HG03439 (cell line): ENCODE measurements around the gene MYOF.

ENCODE experiments used
- ATAC-seq: cut with Tn5 transposase; IDR thresholded peaks from one replicate; pipeline ENCODE4 v1.9.1; 2021; ENCODE audit warnings: mild to moderate bottlenecking, moderate library complexity; ENCODE audit not compliant: unreplicated experiment

Gene MYOF

DNA sequence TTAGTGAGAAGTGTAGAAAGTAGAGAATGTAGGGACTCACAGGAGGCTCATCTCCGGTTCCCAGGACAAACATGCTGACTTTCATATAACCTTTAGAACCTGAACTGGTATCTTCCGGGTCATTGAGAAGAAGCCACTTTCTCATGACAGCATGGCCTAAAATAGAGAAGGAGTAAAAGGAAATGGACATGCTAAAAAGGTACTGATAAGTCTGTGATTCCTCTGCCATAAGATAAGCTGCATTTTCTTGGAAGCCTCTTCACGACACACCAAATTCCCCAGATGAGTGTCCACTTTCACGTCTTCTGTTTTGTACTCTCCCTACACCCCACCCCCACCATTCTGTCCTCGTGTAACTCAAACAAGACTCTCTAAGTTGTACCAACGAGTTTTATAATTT, 79.9 kb downstream of the MYOF start:
- ATAC-seq, result no peak

DNA sequence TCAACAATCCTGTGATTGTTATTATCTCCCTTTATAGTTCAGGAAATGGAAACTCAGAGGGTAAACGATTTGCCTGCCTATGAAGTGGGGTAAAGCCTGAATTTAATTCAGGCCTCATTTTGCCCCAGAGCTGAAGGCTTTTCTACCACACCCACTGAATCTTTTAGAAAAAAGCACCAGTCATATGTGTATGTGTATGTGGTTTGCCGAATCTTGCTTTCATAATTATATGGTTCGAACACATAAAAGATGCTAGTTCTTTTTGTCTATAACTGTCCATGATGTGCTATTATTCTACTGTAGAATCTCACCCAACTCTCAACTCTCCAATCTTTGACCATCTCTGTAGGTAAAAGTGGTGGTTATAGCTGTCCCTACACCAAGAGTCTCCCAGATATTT, 83.6 kb downstream of the MYOF start:
- no peak for ATAC-seq

DNA sequence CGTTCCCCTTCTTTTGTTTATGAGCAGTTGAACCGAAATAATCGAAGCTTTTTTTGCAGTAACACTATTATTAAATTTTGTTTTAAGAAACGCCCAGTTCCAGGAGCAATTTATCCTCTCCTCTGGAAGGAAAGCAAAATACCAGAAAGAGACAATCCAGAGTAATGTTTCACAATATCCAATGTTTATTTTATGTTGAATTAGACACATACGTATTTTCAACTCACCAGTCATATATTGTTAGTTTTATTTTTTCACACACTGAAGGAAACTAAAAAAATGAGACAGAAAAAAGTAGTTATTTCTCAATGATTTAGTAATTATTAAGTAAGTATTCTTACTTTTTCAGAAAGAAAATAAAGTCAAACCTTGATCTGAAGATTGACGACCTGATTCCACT, 85.1 kb downstream of the MYOF start:
- ATAC-seq, result no peak

DNA sequence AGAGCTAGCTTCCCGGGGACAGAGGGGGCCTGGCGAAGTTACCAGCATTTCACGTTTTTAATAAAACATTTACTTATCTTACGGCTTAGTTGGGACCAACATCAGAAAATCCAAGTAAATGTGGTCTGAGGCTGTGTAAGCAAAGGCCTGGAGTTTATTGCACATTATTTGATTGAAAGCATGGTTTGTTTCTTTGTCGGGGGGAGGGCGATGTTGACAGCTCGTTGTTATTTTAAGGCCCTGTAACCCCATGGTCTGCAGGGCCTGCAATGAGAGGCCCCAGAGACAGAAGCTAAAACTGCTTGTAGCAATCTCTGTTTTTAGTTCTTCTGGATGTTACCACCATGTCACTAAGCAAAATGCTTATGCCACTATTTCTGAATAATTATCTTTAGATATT, 88.9 kb downstream of the MYOF start:
- ATAC-seq, result no peak

DNA sequence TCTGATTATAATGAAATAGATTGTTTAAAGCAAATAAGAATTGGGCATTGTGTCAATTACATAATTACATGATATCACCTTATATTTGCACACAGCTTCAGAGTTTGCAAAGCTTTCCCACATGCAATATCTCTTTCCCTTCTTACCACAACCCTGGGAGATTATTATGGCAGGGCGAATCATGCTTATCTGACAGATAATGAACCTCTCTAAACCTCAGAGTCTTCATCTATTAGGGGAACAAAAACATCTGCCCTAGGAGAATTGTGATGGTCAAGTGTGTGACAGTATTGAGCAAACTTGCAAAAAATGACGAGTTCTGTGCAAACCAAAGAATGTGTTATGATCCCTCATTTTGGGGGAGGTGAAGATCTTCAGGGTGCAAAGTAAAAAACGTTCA, 90.0 kb downstream of the MYOF start:
- ATAC-seq, result no peak

DNA sequence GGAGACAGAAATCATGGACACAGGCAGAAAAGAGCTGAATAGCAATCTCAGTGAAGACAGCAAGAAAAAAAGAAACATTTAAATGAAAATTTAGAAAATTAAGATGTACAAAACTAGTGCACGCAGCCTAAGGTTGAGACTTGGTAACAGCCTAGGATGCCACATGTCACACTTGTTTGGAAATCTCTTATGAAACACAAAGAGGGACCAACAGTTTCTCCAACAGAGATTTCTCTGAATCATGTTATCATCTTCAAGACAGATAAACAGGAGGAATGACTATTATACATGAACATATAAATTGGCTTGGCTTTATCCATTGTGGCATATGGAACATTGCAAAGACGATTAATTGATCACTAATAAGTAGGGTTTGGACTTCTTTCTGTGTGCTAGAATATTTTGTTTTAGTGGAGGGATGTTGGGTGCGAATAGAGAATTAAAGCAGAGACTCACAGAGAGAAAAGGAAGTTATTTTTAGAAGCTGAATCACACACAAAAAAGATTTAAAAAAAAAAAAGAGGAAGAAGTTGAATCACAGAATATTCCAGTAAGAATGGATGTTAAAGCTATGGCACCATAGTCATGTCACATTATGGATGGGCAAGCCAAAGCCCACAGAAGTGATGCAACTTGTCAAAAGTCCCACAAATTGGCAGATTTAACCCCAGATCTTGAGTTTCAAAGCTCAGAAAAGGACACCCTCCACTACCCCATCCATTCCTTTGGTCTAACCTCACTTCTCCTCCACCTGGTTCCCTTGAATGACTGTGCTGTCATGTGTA, 91.6 kb downstream of the MYOF start:
- no peak for ATAC-seq

DNA sequence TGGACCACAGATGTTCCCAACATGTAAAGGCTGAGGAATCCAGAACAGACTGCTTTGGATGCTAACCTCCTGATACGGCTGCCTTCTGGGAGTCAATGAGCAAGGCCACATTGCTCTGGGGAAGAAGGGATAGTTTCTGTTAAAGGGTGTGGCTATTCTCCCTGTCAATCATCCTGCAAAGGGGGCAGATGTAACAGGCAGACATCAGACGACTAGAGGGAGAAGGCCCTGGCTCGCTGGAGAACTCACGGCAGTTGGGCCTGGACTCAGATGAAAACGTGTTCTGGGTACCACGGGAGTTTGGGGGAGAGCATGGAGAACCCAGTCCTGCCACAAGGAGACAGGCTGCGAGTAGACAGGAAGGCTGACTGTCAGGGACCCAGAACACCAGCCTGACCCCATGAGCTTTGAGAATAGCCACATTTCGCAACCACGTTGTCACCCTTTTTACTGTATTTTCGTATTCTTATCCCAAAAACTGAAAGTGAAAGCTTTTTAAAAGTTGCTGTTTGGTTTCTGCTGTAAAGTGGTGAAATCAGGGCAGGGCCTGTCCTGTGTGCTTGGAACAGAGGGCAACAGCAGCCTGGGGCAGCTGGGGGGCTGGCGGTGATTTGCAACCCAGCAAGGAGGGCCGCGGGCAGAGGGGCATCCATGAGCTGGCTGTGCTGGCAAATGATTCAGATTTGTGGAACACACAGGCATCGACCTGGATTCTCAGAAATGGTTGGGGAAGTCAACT, 95.3 kb downstream of the MYOF start:
- no peak for ATAC-seq

DNA sequence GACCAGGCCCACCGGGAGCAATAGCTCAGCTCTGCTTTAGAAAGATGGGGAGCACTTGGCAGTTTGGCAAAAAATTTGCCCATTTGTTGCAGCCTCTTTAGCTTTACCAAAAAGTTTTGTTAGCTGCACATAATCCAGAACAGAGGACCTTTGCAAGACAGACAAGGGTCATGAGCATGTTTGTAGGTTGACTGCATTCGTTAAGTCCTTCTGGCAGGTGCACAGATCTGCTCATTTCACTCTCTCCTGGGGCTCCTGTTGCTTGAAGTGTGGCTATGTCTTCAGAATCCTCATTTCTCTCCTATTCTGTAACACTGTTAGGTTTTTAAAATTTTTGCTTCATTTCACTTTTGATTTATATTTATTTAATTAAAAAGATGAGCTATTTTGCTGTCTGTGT, 96.8 kb downstream of the MYOF start:
- no peak for ATAC-seq

DNA sequence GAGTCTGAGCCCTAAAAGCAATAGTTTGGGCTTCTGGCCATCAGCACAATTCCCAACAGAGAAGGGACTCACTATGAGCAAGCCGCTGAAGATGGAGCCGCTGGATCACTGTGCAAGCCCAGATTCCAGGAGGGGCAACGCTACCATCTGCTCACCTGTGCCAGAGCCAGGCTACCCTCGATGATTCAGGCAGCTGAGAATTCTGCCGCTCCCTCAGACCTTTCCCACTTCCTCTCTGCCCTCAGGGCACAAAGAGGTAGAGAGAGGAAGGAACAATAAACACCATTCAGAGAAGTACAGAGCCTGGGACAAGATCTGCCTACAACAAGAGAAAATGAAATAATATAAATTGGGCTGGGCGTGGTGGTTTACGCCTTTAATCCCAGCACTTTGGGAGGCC, 98.1 kb downstream of the MYOF start:
- ATAC-seq, result no peak

DNA sequence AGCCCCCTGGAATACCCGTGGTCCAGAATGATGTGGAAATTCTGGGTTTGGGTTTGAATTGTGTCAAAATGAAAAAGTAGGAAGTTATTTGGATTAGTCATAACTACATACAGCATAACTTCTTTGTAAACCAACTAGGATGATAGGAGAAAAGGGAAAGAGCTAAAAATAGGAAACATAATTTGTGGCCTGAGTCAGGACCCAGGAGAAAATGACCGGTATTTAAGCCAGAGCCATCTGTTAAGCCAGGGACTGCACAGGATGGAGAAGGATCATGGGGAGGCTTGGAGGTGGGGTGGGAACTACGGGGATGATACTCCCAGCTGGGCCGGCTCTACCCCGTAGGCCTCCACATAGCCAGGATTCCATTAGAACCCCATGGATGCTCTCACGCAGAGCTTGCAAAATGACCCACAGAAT, 98.6 kb downstream of the MYOF start:
- no peak for ATAC-seq

DNA sequence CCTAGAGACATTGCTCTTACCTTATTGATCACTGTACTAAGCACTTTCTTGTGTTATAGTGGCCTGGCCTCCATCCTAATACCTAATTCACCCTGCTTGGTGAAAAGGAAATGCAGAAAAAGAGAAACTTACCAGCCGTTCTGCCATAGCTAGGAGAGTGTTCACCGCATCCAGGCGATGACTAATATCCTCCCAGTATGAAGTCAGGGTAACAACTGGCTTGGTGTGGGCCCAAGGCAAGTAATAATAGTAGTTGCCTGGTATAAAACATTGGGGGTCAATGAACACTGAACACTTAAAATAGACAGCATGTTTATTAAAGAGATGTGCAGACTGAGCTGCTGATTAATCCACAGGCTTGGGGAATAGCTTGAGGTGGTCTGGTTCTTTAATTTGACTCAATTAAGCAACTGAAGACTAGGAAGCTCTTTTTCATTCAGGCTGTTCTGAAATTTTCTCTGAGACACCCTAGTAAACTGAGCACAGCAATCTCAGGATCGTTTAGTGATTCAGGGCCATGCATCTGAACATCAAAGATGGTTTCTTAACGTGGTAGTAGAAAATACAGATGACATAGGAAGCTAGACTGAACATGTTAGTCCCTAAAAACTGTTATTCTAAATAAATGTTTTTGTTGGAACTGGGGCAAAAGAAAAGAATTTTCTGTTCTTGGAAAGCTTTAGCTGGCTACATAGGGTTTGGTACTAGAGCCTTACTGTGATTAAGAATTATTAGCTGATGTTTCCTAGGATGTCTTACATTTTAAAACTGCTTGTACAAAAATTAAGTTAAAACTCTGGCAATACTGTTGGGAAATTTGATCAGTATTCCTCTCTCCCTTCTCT, 102.2 kb downstream of the MYOF start:
- ATAC-seq, result no peak

DNA sequence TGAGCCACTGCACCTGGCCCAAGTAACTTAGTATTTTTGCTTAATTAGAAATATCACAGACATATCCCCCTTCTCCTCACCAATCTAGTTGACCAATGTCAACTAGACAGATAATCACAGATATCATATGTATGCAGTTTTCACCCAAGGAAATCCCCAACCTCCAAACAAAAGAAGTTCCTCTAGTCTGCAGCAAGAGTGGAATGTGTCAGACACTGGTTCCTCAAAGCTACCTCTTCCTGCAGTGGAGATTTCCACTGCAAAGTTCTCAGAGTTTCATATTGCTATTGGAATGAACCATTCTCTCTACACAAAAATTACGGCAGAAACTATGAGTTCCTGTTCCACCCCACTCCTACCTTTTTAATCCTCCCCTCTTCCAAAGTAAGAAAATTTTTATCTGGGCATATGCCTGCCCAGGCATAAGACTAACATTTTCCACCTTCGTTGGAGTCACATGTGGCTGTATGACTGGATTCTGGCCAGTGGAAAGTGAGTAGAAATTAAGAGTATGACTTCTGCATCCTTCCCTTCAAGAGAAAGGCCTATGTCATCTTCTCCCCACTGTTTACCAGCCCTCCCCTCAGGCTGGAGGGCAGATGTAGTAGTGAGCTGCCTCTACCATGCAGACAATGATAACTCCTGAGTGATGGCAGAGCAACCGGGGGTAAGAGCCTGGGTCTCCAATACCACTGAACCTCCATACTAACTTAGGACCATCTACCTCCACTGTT, 103.0 kb downstream of the MYOF start:
- ATAC-seq, result no peak

DNA sequence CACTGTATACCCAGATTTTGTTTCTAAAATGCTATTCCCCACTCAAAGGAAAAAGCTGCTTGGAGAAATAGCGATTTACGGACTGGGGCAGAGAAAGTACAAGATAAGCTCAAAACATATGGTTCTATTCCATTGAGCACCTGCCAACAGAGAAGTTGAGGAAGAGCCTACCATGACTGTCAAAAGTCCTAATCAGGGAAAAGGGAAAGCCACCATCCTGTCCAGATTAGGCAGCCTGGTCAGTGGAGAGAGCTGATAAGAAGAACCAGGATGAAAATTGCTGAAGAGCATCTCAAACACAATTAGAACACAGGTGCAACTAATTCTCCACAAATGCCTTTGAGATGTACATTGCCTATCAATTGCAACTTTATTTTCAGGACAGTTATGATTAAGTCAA, 104.1 kb downstream of the MYOF start:
- no peak for ATAC-seq

DNA sequence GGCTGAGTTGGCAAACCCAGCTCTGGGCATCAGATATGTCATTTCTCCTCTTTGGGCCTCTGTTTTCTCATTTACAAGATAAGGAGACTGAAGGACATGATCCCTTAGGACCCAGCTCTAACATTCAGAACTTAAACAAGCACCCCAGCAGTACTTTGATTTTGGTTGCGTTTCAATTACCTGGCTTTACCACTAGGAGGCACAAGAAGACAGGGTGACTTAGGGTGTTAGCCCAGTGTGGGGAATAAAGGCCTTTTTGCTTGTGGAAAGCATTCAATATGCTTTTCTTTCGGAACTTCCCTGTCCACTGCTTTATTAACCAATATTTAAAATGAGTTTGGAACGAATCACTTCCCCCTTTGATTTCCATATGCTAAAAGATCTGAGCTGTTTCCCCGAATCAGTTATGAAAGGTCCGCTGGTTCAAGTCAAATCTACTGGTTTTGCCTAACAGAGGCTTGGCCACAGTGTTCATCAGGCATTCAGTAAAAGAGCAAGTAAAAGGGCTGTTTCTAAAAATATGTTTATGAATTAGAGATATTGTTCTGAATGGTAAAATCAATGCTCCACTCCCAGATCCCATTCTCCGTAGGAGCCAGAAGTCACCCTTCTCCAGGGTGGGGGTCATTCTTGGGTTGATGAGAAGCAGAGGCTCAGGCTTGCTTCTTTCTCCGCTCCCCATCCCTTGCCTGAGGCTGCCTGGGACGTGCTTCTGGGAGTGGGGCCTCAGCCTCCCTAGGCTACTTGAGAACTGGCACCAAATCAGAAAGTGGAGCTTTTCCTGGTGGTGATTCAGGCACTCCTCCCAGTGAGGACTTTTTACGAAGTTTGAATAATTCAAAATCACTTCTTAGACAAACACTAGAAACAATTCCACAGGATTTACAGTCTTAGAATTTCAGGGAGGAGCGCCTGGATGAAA, 105.5 kb downstream of the MYOF start:
- no peak for ATAC-seq

DNA sequence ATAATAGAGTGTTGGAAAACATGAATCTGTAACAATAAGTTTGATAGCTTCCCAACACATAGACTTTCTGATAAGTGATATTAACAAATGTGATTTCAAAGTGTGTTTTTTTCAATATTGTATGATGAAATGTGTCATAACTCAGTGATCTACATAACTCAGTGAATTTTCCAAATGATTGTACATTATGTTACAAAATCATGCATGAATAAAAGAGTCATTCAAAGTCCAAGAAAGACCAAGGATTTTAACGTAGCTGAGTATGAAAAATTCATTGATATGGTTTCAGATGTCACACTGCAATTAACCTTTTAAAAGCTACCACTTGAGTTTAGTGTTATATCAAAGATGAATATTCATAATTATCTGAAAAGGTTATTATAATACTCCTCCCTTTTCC, 111.2 kb downstream of the MYOF start:
- no peak for ATAC-seq

DNA sequence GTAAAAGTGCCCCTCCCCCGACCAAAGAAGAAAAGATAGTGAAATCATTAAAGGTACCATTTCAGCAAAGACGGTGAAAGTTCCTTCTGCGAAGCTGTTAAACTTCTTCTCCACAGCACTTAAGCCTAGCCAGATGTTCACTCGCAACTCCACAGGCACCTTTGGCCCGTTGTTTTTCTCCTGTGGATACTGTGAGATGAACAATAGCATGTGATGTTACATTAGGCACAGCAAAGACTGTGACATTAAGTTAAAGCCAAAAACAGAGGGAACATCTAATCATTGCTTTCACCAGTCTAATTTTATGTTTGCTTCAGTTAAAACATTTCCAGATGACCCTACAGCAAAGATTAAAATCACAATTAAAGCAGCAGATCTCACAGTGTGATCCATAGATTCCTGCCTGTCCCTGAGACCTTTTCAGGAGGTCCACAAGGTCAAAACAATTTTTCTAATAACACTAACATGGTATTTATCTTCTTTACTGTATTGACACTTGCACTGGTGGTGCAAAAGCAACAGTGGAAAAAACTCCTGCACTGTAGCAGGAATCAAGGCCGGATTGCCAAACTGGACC, 112.5 kb downstream of the MYOF start:
- no peak for ATAC-seq

DNA sequence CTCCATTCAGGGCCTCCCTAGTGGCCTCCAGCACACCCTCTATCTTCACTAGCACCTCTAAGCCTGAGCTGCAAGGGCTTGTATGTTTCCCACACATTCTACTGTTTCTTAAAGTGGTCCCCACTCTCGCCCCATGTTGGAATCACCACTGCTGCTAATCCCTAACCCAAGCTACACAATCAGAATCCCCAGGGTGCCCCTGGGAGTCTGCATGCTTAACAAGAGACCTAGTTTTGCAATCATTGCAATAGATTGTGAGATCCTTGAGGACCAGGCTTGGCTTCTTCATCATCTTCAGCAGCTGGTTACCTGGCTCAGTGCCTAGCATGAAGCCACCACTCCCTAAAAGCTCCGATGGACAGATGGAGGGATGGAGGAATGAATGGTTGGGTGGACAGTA, 113.9 kb downstream of the MYOF start:
- ATAC-seq, result no peak

DNA sequence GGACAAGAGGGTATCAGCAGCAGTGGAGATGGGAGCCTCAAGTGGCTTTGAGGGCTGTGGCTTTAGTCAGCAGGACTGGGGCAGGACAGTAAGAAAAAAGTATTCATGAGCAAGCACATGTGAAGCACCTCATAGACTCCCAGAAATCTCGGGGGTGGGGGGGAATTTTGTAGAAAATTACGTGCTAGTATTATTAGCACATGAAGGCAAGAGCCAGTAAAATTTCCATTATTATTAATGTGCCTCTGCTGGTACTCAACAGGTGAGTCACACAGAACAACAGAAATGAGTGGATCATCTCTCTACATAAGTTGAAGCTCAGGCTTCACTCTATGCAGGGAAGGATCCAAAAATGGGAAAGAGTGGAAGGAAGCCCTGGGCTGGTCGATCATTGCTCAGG, 114.5 kb downstream of the MYOF start:
- no peak for ATAC-seq

DNA sequence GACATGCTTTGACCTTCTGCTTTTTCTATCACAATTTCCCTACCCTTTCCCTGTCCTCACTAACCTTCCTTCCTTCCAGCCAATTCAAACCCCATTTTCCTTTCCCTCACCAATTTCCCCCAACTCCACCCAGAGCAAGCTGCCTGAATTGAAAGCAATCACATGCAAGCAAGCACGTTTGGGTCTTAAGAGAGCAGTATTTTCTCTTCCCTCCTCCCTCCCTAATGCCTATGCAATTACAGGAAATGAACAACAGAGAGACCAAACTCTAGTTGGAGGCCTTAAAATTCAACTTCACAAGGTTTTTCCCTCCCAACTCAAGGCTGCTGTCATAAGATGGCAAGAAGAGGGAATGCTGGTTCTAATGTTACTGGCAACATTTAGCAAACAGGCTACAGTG, 117.2 kb downstream of the MYOF start:
- no peak for ATAC-seq
